NT2/D1 (cell line): ENCODE results near the gene RINT1.
"Not testable (repeated sequence)": the region's sequence is repeated elsewhere in the genome, so short reads cannot be mapped to it uniquely, and the experiment has no call there.

ENCODE experiments used
- DNase-seq: peaks from one replicate; pipeline ENCODE4 v3.0.0-alpha.2; 2011; ENCODE audit warnings: low read depth, low spot score
- H3K27me3 ChIP-seq: 2 replicates; pipeline ENCODE4 v1.6.0; 2011; ENCODE audit warnings: mild to moderate bottlenecking; ENCODE audit not compliant: insufficient read length, insufficient read depth
- H3K36me3 ChIP-seq: 2 replicates; pipeline ENCODE4 v1.6.1; 2011; ENCODE audit warnings: mild to moderate bottlenecking, low read length, mixed read lengths; ENCODE audit not compliant: insufficient read depth, insufficient read length
- H3K4me1 ChIP-seq: 2 replicates; pipeline ENCODE4 v1.5.1; 2011; ENCODE audit not compliant: insufficient read depth, insufficient read length
- H3K4me3 ChIP-seq: 2 replicates; pipeline ENCODE4 v1.5.1; 2011; ENCODE audit warnings: low read depth; ENCODE audit not compliant: insufficient read length
- H3K9ac ChIP-seq: 2 replicates; pipeline ENCODE4 v1.6.0; 2011; ENCODE audit warnings: low read depth; ENCODE audit not compliant: insufficient read length
- H3K9me3 ChIP-seq: 2 replicates; pipeline ENCODE4 v1.5.1; 2011; ENCODE audit warnings: mild to moderate bottlenecking, low read length; ENCODE audit not compliant: insufficient read depth
- SUZ12 ChIP-seq: IDR thresholded peaks from 2 replicates; pipeline ENCODE4 v1.6.1; 2011; ENCODE audit not compliant: insufficient read length, insufficient read depth; ENCODE audit errors: extremely low read depth
- YY1 ChIP-seq: IDR thresholded peaks from 2 replicates; pipeline ENCODE4 v1.6.1; 2011; ENCODE audit not compliant: insufficient read length, insufficient read depth
- ZNF274 ChIP-seq: IDR thresholded peaks from 2 replicates; pipeline ENCODE4 v1.6.1; 2011; ENCODE audit warnings: mild to moderate bottlenecking, low read depth, low read length

The RINT1 gene

DNA sequence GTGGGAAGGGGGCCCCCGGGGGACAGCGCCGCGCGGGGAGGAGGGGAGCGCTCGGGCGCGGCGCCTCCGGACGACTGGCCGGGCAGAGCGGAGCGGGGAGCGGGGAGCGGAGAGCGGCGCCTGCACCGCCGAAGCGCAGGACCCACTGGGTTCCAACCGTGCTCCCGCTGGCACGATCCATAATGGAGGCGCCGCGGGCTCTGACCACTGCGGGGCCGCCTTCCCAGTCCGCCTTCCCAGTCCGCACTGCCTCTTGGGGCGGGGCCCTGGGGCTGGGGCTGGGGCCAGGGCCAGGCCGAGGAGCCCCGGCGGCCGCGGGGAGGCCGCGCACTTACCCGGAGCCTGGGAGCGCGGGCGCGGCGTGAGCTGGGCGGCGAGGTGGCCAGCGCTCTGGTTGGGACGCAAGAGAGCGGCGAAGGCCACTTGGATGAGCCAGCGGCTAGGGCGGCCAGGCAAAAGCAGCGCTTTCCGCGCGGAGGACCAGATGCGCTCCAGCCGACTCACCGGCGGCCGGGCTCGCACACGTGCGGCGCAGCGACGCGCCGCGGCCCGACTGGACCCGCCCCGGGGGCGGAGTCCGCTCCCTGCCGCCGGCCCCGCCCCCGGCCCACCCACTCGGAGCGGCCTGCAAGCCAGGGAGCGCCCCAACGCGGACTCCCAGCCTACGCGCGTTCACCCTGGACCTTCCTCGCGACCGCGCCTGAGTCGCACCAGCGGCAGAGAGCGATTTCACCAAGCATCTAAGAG, 10.1 kb upstream of the RINT1 start, which contains the start of gene PUS7:
Gene PUS7 (minus strand): TSS at position 555 of the 747 bp plus-strand sequence. CDS start 13,759 bp downstream, outside the sequence.
- no peak for TF ChIP-seq SUZ12
- no peak for TF ChIP-seq YY1
- no peak for TF ChIP-seq ZNF274
- H3K27me3 ChIP-seq, result no peaks in the 10 kb centered on the region
- H3K9me3 ChIP-seq, result no peaks in the 10 kb centered on the region
- H3K4me1 ChIP-seq, result peaks cover 3% of the 10 kb centered on the region
- H3K4me3 ChIP-seq, result peak within 1 kb of the TSS; percentile 81
- peaks cover 21% of the 10 kb centered on the region for H3K36me3 ChIP-seq
- peak within 1 kb of the TSS; percentile 94 for H3K9ac ChIP-seq
- DNase-seq, result peak; percentile 86

DNA sequence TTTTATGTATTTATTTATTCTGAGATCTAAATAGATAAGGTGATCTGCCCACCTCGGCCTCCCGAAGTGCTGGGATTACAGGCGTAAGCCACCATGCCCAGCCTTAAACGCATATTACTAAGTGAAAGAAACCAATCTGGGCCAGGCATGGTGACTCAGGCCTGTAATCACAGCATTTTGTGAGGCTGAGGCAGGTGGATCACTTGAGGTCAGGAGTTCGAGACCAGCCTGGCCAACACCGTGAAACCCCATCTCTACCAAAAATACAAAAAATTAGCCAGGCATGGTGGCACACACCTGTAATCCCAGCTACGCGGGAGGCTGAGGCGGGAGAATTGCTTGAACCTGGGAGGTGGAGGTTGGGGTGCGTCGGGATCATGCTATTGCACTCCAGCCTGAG, 7.6 kb upstream of the RINT1 start:
- not testable (repeated sequence) for H3K36me3 ChIP-seq, H3K9me3 ChIP-seq, H3K4me1 ChIP-seq, H3K4me3 ChIP-seq, H3K9ac ChIP-seq, DNase-seq, H3K27me3 ChIP-seq

DNA sequence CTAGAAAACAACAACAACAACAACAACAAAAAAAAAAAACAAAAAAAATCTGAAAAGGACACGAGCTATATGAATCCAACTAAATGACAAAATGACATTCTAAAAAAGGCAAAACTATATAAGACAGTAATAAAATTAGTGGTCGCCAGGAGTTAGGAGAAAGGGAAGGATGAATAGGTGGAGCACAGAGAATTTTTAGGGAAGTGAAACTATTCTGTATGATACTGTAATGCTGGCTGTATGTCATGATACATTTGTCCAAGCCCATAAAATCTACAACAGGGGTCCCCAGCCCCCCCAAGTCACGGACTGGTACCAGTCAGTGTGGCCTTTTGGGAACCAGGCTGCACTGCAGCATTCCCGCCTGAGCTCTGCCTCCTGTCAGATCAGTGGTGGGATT, 7.2 kb upstream of the RINT1 start:
- Histone ChIP-seq H3K9me3 (no peaks in the 10 kb centered on the region), H3K4me3 (no peak overlapping the region), H3K9ac (no peak overlapping the region), H3K36me3 (peaks cover 1% of the 10 kb centered on the region), H3K4me1 (no peaks in the 10 kb centered on the region), H3K27me3 (no peaks in the 10 kb centered on the region)
- DNase-seq, result no peak
- no peak for TF ChIP-seq SUZ12
- no peak for TF ChIP-seq ZNF274
- TF ChIP-seq YY1, result no peak

DNA sequence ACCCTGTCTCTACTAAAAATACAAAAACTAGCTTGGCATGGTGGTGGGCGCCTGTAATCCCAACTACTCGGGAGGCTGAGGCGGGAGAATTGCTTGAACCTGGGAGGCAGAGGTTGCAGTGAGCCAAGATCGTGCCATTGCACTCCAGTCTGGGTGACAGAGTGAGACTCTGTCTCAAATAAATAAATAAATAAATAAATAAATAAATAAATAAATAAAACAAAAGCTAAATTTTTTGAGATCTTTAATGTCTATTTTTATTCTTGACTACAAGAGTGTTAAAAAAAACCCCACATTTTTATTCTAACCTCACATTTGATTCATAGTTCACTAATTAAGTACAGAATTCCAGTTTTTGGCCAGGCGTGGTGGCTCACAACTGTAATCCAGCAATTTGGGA, 4.3 kb upstream of the RINT1 start:
- H3K9me3 ChIP-seq, H3K9ac ChIP-seq, H3K27me3 ChIP-seq, DNase-seq, H3K4me1 ChIP-seq, H3K36me3 ChIP-seq, H3K4me3 ChIP-seq: not testable (repeated sequence)

DNA sequence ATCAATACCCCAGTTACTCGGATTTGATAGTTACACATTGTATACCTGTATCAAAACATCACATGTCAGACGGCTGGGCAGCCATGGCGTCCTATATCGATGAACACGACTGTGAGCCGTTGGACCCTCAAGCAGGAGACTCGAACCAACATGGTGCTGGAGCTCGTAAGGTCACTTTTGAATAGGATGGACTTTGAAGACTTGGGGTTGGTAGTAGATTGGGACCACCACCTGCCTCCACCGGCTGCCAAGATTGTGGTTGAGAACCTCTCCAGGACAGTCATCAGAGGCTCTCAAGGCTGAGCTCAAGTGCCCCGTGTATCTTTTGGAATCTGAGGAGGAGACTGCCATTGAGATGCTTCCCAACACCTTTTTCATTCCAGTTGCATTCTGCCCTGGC, 1.9 kb upstream of the RINT1 start:
- H3K9me3 ChIP-seq, result no peaks in the 10 kb centered on the region
- H3K4me3 ChIP-seq, result no peak overlapping the region
- H3K36me3 ChIP-seq, result peaks cover 14% of the 10 kb centered on the region
- DNase-seq, result no peak
- no peaks in the 10 kb centered on the region for H3K4me1 ChIP-seq
- no peaks in the 10 kb centered on the region for H3K27me3 ChIP-seq
- TF ChIP-seq ZNF274 (no peak), YY1 (no peak), SUZ12 (no peak)
- no peak overlapping the region for H3K9ac ChIP-seq

DNA sequence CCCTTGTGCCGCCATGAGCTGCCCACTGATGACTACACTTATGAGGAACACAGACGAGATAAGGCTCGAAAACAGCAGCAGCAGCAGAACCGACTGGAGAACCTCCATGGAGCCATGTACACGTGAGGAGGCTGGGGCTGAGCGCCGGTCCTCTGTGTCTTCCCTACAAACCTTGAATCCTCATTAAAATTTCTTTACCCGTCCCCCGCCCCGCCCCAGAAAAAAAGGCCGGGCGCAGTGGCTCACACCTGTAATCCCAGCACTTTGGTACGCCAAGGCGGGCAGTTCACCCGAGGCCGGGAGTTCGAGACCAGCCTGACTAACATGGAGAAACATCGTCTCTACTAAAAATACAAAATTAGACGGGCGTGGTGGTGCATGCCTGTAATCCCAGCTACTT, 1.5 kb upstream of the RINT1 start:
- TF ChIP-seq ZNF274 (no peak), SUZ12 (no peak)
- H3K9ac ChIP-seq, result no peak overlapping the region
- no peak overlapping the region for H3K4me3 ChIP-seq
- H3K4me1 ChIP-seq, result no peaks in the 10 kb centered on the region
- no peak for DNase-seq
- no peaks in the 10 kb centered on the region for H3K27me3 ChIP-seq
- H3K9me3 ChIP-seq, result no peaks in the 10 kb centered on the region
- peaks cover 17% of the 10 kb centered on the region for H3K36me3 ChIP-seq

DNA sequence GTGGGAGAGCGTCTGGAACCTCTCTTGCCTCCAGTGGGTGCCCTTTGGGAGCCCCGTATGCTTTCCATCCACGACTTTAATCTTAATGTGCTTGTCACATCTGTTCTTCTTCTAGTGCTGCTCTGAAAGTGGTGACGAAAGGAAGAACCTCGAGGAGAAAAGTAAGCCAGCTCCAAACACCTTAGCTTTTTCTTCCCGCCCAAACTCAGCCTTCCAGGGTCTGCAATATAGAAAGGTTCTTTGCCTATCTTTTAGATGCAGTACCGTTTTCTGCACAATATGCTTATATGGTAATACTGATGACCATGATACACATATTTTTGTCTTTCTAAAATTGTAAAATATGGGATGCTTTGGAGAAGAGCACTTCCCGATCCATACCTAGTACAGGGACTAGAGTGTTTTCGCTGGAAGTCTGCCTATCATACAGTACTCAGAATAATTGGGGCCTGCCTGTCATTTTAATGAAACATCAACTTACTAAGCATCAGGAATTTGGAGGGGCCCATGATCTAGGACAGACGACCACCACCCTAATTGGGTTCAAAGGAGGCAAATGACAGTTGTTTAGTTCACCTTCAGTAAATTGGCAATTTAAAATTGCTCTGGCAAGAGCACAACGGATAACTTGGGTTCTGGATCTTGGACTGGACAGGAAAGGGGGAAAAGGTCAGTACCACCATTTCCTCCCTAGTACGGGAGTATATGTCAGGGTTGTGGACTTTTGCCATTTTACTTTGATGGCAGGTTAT, 884 bp downstream of the RINT1 start:
- peaks cover 28% of the 10 kb centered on the region for H3K36me3 ChIP-seq
- no peaks in the 10 kb centered on the region for H3K4me1 ChIP-seq
- no peaks in the 10 kb centered on the region for H3K27me3 ChIP-seq
- no peak for TF ChIP-seq SUZ12
- TF ChIP-seq YY1, result no peak
- TF ChIP-seq ZNF274, result no peak
- DNase-seq, result no peak
- H3K9ac ChIP-seq, result peak overlapping the region; percentile 98
- no peaks in the 10 kb centered on the region for H3K9me3 ChIP-seq
- peak overlapping the region; percentile 98 for H3K4me3 ChIP-seq

DNA sequence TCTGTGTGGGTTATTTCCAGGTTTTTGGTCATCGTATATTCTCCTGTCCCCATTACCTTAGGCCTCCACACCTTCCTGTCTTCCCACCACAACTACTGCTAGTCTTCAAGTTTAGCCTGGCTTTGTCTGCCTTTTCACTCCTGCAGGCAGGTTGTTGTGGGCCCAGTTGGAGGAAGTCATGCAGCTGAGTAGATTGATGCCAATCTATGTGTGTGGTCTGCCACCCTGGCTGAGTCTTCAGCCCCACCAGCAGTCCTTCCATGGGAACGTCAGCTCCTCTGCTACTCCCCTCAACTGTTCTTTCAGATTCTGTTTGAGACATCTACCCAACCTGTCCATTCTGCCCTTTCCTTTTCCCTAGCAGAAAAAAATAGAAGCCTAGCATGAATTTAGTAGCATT, 6.3 kb downstream of the RINT1 start:
- no peak overlapping the region for H3K4me3 ChIP-seq
- H3K4me1 ChIP-seq, result no peaks in the 10 kb centered on the region
- H3K36me3 ChIP-seq, result peaks cover 62% of the 10 kb centered on the region
- no peak for DNase-seq
- H3K9ac ChIP-seq, result no peak overlapping the region
- no peaks in the 10 kb centered on the region for H3K27me3 ChIP-seq
- TF ChIP-seq YY1, result no peak
- no peak for TF ChIP-seq ZNF274
- no peak for TF ChIP-seq SUZ12
- no peaks in the 10 kb centered on the region for H3K9me3 ChIP-seq
